ENCODE results near the gene FLOT1. TPM values are rescaled to one million over a fixed set of nuclear protein-coding genes. Genes with fewer than 3 reads are reported as not detected.
A peak's percentile ranks its signal among the peaks of the same experiment; 100 is the strongest.
"Not testable (repeated sequence)": the region's sequence is repeated elsewhere in the genome, so short reads cannot be mapped to it uniquely, and the experiment has no call there.

FLOT1 gene
- total RNA-seq, 1 donor from 2014 or later, result 46.7 TPM

DNA sequence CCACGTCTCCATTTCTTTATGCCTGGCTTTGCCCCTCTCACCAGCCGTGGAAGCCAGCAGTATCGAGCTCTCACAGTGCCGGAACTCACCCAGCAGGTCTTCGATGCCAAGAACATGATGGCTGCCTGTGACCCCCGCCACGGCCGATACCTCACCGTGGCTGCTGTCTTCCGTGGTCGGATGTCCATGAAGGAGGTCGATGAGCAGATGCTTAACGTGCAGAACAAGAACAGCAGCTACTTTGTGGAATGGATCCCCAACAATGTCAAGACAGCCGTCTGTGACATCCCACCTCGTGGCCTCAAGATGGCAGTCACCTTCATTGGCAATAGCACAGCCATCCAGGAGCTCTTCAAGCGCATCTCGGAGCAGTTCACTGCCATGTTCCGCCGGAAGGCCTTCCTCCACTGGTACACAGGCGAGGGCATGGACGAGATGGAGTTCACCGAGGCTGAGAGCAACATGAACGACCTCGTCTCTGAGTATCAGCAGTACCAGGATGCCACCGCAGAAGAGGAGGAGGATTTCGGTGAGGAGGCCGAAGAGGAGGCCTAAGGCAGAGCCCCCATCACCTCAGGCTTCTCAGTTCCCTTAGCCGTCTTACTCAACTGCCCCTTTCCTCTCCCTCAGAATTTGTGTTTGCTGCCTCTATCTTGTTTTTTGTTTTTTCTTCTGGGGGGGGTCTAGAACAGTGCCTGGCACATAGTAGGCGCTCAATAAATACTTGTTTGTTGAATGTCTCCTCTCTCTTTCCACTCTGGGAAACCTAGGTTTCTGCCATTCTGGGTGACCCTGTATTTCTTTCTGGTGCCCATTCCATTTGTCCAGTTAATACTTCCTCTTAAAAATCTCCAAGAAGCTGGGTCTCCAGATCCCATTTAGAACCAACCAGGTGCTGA lies 18.4 kb downstream of the FLOT1 start:
- DNase-seq (ENCODE audit: low spot score), result not testable (repeated sequence)

DNA sequence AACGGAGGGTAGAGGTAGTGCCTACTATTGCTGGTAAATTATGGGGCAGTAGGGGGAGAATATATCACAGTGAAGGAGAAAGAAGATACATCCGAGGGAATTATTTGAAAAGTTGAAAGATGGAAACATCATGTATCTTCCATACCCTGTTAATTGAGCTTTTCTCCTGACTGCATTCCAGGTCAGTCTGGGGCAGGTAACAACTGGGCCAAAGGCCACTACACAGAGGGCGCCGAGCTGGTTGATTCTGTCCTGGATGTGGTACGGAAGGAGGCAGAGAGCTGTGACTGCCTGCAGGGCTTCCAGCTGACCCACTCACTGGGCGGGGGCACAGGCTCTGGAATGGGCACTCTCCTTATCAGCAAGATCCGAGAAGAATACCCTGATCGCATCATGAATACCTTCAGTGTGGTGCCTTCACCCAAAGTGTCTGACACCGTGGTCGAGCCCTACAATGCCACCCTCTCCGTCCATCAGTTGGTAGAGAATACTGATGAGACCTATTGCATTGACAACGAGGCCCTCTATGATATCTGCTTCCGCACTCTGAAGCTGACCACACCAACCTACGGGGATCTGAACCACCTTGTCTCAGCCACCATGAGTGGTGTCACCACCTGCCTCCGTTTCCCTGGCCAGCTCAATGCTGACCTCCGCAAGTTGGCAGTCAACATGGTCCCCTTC lies 19.2 kb downstream of the FLOT1 start:
- not testable (repeated sequence) for DNase-seq (ENCODE audit: low spot score)

DNA sequence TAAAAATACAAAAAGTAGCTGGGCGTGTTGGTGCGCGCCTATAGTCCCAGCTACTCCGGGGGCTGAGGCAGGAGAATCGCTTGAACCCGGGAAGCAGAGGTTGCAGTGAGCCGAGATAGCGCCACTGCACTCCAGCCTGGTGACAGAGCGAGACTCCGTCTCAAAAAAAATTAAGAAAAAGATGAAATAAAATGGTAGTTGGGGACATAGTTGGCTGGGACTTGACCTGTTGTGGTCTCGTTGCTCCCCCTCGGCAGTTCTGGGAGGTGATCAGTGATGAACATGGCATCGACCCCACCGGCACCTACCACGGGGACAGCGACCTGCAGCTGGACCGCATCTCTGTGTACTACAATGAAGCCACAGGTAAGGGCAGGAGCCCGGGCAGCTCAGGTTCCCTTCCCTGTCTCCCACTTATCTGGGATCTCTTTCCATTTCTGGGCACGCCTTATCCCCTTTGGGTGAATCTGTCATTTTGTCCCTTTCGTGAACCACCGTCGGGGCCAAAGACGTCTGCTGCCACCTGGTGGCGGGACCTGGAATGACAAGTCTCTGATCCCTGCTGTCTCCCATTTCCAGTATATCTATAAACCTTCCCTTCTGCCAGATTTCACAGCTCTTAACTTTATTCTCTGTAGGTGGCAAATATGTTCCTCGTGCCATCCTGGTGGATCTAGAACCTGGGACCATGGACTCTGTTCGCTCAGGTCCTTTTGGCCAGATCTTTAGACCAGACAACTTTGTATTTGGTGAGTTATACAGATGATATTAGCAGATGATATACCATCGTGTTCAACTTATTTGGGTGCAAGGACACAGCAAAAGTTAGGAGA lies 20.0 kb downstream of the FLOT1 start:
- peak; percentile 76 for DNase-seq (ENCODE audit: low spot score)

DNA sequence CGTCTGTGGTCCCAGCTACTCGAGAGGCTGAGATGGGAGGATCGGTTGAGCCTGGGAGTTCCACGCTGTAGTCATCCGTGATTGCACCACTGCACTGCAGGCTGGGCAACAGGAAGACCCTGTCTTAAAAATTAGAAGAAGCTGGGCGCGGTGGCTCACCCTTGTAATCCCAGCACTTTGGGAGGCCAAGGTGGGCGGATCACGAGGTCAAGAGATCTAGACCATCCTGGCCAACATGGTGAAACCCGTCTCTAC lies 20.5 kb downstream of the FLOT1 start:
- DNase-seq (ENCODE audit: low spot score), result peak; percentile 43

DNA sequence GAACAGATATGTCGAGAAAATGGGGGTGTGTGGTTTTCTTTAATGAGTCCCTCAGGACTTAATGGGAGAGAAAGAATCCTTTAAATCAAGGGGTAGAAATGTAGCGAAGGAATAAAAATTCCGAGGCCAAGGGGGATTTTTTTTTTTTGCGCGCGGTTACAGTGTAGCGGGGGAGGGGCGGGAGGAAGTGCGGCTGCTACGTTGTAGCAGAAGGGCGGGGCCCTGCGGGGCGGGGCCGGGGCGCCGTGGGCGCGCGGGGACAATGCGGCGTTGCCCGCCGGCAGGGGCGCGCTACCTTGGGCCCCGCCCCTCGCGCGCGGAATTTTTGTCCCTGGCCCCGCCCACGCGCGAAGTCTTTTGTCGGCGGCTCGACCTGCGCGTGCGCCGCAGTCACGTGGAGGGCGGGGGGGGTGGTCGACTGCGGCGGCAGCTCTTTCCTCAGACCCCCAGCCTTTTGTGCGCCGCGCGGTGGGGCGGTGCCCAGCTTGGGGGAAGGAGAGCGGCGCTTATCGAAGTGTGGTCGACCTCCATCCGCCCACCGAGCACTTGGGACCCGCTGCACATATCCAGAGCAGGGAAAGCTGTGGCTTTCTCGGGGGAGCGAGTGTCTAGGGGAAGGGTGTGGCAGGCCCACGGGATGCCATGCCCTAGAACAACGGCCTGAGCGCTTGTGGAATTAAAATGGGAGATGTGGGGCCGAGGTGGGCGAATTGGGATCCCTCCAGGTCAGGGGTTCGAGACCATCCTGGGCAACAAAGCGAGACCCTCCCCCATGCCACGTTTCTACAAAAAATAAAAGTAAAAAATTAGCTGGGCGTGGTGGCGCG lies 21.1 kb downstream of the FLOT1 start:
- DNase-seq (ENCODE audit: low spot score), result peak; percentile 89

DNA sequence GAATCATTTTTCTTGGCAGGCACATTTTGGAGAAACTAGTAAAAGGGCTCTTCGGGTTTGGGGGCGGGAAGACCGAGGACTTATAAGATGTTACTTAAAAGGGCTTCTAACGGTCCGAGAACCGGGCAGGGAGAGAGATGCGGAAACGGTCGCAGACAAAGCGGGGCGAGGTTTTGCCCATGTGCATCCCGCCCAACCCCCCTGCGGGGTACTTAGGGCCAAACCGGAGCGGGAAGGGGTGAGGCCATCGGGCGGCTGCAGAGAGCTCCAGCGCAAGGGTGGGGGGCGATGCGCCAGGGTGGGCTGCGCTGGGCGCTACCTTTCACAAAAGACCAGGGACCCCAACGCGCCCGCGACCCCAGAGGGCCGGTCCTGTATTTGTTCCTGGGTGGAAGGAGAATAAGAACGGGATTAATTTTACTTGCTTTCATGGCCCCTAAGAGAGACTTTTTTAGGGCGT lies 21.7 kb downstream of the FLOT1 start:
- DNase-seq (ENCODE audit: low spot score), result peak; percentile 60

DNA sequence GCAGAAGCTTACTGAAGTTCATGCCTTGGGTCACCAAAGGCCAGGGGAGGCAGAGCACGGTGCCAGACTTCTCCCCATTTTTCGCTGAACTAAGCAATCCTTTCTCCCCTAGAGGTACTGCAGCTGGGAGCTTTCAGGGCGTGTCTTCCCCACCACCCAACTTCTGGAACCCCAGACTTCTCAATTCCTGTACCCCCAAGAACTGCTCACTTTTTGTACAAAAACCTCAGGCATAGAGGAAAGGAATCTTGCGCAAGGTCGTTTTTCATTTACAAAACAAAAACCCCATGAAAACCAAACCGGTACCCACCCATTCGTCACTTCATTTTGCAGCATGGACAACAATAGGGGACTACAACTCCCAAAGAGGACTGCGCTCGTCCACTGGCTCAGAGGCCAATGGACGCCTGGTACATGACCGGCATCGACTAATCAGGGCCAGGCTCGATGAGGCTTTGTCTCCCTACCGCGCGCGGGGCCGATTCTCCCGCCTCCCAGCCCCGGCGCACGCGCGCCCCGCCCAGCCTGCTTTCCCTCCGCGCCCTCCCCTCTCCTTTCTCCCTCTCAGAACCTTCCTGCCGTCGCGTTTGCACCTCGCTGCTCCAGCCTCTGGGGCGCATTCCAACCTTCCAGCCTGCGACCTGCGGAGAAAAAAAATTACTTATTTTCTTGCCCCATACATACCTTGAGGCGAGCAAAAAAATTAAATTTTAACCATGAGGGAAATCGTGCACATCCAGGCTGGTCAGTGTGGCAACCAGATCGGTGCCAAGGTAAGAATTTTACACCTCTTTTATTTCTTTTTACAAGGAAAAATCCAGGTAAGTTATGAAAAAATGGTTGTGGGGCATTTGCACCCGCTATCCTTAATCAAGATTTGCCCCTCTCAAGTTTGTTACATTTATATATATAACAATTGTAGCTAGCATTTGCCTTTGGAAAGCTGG lies 22.4 kb downstream of the FLOT1 start, which contains the start of gene TUBB:
TSS of gene TUBB (plus strand) at position 562 of the 947 bp plus-strand sequence. CDS start at position 717, 155 bp downstream.
- DNase-seq (ENCODE audit: low spot score), result peak; percentile 99

DNA sequence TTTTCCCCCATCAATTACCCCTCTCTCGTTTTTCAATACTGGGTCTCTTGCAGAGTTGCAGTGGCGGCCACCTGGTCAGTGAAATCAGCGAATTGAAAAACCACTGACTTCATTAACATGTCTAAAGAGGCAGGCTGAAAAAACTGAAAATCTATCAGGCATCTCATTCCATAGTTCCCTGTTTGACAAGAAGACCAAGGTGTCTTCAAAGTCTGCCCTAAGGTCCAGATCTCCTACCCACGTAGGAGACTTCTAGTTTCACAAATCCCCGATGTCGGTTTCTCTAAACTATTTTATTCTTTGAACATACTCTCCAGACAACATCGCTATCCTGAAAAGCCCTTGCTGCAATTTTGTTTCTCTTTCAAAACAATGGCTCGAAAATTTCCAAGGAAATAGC lies 23.1 kb downstream of the FLOT1 start:
- DNase-seq (ENCODE audit: low spot score), result no peak

DNA sequence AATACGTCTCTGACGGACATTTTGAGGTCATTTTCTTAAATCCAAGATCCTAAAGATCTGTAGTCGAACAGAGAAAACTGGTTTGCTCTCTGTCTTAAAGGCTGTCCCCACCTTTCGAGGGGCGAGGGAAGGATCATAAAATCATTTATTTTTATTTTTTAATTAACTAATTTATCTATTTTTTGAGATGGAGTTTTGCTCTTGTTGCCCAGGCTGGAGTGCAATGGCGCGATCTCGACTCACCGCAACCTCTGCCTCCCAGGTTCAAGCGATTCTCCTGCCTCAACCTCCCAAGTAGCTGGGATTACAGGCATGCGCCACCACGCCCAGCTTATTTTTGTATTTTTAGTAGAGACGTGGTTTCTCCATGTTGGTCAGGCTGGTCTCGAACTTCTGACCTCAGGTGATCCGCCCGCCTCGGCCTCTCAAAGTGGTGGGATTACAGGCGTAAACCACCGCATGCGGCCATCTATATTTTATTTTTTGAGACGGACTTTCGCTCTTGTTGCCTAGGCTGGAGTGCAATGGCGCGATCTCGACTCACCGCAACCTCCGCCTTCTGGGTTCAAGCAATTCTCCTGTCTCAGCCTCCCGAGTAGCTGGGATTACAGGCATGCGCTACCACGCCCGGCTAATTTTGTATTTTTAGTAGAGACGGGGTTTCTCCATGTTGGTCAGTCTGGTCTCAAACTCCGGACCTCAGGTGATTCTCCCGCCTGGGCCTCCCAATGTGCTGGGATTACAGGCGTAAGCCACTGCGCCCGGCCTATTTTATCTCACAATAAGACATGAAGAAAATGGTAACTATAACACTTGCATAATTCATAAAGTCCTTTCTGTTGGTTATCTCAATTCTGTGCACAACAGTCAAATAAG lies 24.4 kb downstream of the FLOT1 start:
- DNase-seq (ENCODE audit: low spot score), result not testable (repeated sequence)

DNA sequence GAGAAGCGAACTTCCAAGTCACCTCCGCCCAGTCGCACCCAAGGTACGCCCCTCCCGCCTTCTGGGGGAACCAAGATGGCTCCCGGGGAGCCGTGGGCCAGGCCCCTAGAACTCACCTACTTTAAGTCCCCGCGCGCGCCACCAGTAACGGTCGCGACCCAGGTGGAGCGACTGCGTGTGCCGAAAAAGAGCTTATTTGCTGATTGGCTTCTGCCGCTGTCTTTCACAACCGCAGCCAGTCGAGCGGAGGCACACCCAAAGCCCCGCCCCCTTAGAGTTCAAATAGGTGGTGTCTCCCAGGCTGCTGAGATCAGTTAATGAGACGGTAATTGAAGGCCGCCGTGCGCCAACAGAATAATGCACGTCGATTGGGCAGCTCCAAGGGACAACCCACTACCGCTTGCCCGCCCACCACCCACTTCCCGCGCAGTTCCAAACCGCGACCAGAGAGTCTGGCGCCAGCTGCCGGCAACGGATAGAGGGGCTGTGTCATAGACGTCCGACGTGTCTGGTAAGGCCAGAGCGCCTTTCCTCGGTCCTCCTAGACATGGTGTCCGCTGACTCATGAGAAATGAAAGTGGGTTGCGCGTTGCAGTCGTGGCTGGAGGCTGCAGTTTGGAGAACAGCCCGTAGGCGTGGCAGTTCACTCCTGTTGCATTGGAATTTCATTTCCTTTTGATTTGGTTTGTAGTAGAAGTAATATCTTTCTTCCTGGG lies 25.2 kb downstream of the FLOT1 start, which contains the start of gene MDC1:
TSS of gene MDC1 (minus strand) at position 153 of the 716 bp plus-strand sequence. CDS start 2,106 bp downstream, outside the sequence.
- DNase-seq (ENCODE audit: low spot score), result peak; percentile 100

DNA sequence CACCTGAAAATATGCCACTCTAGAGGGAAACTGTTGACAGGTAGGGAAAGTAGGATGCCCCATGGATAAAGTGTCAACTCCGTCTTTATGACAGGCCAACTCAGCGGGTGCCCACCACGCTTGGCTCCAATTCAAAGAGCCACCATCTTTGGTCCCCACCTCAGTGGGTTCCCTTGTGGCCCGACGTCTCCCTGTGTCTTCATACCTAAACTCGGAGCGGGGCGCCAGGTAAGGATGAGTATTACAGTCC lies 25.7 kb downstream of the FLOT1 start:
- DNase-seq (ENCODE audit: low spot score), result no peak

DNA sequence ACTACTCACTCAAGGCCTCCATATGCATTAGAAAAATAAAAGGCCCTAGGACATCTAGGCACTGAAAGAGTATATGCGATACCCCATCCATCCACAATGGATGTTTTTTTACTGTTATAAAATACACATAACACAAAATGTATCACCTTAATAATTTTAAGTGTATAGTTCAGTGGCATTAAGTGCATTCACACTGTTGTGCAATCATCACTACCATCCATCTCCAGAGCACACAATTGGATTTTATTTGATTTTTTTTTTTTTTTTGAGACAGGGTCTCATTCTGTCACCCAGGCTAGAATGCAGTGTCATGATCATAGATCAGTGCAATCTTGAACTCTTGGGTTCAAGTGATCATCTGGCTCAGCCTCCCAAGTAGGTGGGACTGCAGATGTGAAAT lies 28.2 kb downstream of the FLOT1 start:
- no peak for DNase-seq (ENCODE audit: low spot score)

DNA sequence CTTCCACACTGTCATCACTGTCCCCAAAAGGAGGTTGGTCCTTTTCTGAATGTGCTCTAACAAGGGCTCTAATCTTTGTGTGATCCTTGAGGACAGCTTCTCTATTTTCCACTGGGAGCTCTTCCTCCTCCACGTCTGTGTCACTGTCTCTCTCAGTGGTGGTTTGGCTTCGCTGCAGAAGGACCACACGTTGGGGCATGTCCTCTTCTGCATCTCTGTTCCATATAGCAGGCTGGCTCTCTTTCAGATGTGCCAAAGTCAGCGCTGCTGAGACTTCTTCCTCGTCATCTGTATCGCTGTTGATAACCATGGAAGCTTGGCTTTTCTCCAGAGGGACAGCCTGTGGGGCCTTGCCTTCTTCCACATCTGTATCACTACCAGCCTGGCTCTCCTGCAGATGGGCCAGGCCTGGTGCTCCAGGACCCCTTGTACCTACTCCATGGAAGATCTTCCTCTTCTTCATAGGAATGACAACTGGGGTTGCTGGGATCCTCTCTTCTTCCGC lies 30.0 kb downstream of the FLOT1 start:
- DNase-seq (ENCODE audit: low spot score), result no peak

DNA sequence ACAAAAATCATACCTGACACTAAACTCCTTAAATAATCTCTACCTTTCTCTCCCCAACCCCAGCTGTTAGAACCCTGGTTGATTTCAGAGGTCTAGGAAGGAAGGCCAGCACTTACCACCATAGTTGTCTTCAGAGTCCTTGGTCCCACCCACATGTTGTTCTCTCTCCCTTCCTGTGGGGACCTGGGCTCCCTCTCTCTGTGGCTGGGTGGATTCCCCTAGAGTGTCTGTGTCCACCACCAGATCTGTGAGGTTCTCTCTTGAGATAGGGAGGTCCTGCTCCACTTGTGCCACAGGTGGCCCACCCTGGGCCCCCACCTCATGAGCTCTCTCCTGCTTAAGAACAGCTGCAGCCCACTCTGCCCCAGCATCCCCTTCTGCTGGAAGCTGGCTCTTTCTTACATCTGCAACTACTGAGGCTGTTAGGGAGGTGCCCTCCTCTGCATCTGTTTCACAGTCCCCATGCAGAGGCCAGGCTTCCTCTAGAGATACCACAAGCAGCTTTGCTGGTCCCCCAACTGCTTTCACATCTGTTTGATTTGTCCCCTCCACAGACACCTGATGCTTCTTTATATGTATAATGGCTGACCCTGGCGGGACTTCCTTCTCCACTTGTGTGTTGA lies 30.6 kb downstream of the FLOT1 start:
- DNase-seq (ENCODE audit: low spot score), result no peak

DNA sequence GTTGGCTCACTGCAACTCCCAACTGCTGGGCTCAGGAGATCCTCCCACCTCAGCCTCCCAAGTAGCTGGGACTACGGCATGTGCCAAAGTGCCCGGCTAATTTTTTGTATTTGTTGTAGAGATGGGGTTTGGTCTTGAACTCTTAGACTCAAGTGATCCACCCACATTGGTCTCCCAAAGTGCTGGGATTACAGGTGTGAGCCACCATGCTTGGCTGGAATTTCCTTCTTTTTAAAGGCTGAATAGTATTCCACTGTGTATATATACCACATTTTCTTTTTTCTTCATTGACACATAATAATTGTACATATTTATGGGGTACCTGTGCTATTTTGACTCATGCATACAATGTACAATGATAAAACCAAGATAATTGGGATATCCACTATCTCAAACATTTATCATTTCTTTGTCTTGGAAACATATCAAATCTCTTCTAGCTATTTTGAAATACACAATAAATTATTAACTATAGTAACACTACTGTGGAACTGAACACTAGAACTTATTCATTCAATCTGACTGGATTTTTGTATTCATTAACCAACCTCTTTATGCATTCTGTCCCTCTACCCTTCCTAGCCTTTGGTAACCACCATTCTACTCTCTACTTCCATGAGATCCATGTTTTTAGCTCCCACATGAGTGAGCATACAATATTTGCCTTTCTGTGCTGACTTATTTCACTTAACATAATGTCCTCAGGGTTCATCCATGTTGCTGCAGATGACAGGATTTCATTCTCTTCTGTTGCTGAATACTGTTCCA lies 33.2 kb downstream of the FLOT1 start:
- DNase-seq (ENCODE audit: low spot score), result no peak

DNA sequence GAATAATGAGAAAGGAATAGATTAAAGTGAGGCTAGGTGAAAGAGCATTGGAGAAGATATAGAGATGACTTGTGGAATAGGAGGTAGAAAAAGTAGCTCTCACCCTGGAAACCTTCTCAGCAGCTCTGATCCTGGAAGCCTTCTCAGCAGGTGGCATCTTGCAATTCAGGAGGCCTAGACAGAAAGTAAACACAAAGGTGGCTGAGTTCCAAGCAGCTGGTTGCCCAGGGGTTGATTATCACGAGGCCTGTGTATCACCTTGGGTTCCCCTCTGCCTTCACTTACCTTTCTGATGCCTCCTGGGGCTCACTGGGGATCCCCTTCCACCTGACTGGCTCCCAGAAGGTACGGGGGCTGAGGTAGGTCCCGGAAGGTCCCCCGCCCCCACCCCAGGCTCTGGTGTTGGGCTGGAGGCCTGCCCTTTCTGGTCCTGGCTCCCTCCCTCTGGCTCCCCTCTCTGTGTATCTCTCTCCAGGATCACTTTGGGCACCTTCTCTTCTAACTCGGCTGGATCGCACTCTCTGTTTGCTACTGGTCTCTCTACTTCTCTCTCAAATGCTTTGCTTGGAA lies 35.1 kb downstream of the FLOT1 start:
- no peak for DNase-seq (ENCODE audit: low spot score)

DNA sequence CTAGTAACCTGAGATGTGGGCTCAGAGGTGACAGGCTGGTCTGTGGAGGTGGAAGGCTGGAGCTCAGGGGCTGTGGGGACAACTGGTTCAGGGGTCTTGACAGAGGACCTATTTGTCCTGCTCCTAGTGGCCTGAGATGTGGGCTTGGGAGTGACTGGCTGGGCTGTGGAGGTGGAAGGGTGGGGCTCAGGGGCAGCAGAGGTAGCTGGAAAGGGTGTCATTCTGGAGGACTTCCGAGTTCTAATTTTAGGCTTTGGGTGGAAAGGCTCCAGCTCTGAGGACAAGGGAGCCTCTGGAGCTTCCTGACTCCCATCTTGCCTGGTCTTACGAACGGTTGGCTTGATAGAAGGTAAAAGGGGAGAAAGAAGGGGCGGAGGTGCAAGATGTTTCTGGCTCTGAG lies 36.9 kb downstream of the FLOT1 start:
- no peak for DNase-seq (ENCODE audit: low spot score)
